GM12878 (cell line): Measurements from ENCODE around the gene GNPNAT1.

Source experiments
- BCL3 ChIP-seq: IDR thresholded peaks from 2 replicates; pipeline ENCODE4 v1.6.1; 2011; ENCODE audit warnings: borderline replicate concordance, low read depth, mild to moderate bottlenecking, moderate library complexity, low read length; ENCODE audit not compliant: insufficient read depth, poor library complexity, severe bottlenecking
- NR2C1 ChIP-seq: fragments of 450-650 bp; IDR thresholded peaks from 2 replicates; pipeline ENCODE4 v1.6.1; 2017; ENCODE audit warnings: antibody characterized with exemption, mild to moderate bottlenecking, moderate library complexity
- RFX5 ChIP-seq: IDR thresholded peaks from 2 replicates; pipeline ENCODE4 v1.6.1; 2011; ENCODE audit warnings: low read depth, low read length, improper control_type of control experiment
- SRF ChIP-seq, 2 experiments: IDR thresholded peaks; 2 replicates each; pipeline ENCODE4 v1.6.1; 2011; ENCODE audit warnings: low read depth in 2 of 2, low read length in 2 of 2, mild to moderate bottlenecking in 1 of 2, moderate library complexity in 1 of 2

- TF ChIP-seq RFX5 = no peak
- no peak for TF ChIP-seq BCL3
- no peak for TF ChIP-seq NR2C1
- TF ChIP-seq SRF (IDR thresholded peaks at IDR 0.05; ENCODE audit: low read depth in 2 of 2, low read length in 2 of 2) = no peak
Observed at GRCh38 chr14:52825085-52825484, 33.7 kb upstream of the GNPNAT1 start.
